Islet precursor cell (in vitro differentiated cells): Measurements from ENCODE around the gene LUC7L2.
A peak's percentile ranks its signal among the peaks of the same experiment; 100 is the strongest.
"Not testable (repeated sequence)": the region's sequence is repeated elsewhere in the genome, so short reads cannot be mapped to it uniquely, and the experiment has no call there.

ENCODE experiments used
- DNase-seq: peaks from one replicate; pipeline ENCODE4 v3.0.0-alpha.2; 2018

Gene LUC7L2

GRCh38 chr7:139452958-139453672 lies 93.4 kb downstream of the LUC7L2 start:
- no peak for DNase-seq

- no peak for DNase-seq
These were observed 94.1 kb downstream of the LUC7L2 start for GRCh38 chr7:139453673-139454321.

GRCh38 chr7:139455789-139456188 lies 96.1 kb downstream of the LUC7L2 start:
- DNase-seq: no peak

GRCh38 chr7:139456511-139456910 lies 96.8 kb downstream of the LUC7L2 start:
- DNase-seq: no peak

- peak; percentile 70 for DNase-seq
These were observed 97.7 kb downstream of the LUC7L2 start for GRCh38 chr7:139457153-139457946.

- not testable (repeated sequence) for DNase-seq
These were observed 103.7 kb downstream of the LUC7L2 start for GRCh38 chr7:139463421-139463820.

GRCh38 chr7:139464511-139464910 lies 104.8 kb downstream of the LUC7L2 start:
- DNase-seq: not testable (repeated sequence)

GRCh38 chr7:139465072-139465471 lies 105.4 kb downstream of the LUC7L2 start:
- not testable (repeated sequence) for DNase-seq

- DNase-seq: peak; percentile 67
These were observed 108.0 kb downstream of the LUC7L2 start for GRCh38 chr7:139467729-139468128.

GRCh38 chr7:139468281-139468680 lies 108.6 kb downstream of the LUC7L2 start:
- not testable (repeated sequence) for DNase-seq

- peak; percentile 72 for DNase-seq
These were observed 112.2 kb downstream of the LUC7L2 start for GRCh38 chr7:139471740-139472353.
